Muscle layer of colon (tissue), 2 donors: ENCODE results near the gene CASK.

Experiments used
- H3K27ac ChIP-seq: one replicate; pipeline ENCODE4 v1.7.0; 2013; ENCODE audit warnings: low read depth, mild to moderate bottlenecking, low read length, moderate library complexity
- H3K27me3 ChIP-seq, 2 donors: one replicate each; pipeline ENCODE4 v1.7.0; 2013; ENCODE audit warnings: low read length in 2 of 2, mild to moderate bottlenecking in 2 of 2; ENCODE audit not compliant: insufficient read depth in 2 of 2, control insufficient read depth in 1 of 2
- H3K36me3 ChIP-seq: one replicate; pipeline ENCODE4 v1.7.0; 2013; ENCODE audit warnings: mild to moderate bottlenecking, low read length; ENCODE audit not compliant: insufficient read depth
- H3K4me1 ChIP-seq: one replicate; pipeline ENCODE4 v1.7.0; 2013; ENCODE audit warnings: mild to moderate bottlenecking, low read length; ENCODE audit not compliant: insufficient read depth
- H3K4me3 ChIP-seq, 2 donors: one replicate each; pipeline ENCODE4 v1.7.0; 2013; ENCODE audit warnings: low read length in 2 of 2, low read depth in 1 of 2, mild to moderate bottlenecking in 1 of 2, moderate library complexity in 1 of 2
- H3K9ac ChIP-seq: one replicate; pipeline ENCODE4 v1.7.0; 2013; ENCODE audit warnings: low read length
- H3K9me3 ChIP-seq: one replicate; pipeline ENCODE4 v1.7.0; 2013; ENCODE audit warnings: mild to moderate bottlenecking, low read length
- donor health status: abdominal sarcoma.
- donor health status: Adenocarcinoma of cecum.

CASK gene

DNA sequence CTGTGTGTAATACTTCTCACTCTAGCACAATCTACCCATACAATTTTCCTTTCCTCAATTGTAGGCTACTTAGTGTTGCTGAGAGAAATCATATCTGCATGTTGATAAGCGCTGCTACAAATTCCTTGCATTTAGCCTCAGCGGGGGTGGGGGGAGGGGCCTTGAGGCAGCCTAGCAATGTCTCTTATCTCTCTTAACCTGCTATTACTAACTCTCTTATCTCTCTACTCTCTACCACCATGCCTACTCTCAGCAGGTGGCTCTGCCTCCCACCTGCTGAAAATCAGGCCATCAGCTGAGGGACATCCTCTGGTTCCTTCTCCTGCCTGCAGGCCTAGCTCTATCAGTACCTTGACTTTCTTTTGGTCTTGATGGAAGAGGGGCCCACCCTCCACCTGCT is 100.5 kb downstream of the CASK start:
- H3K4me1 ChIP-seq, result peaks cover 4% of the 10 kb centered on the region
- H3K4me3 ChIP-seq, result no peak overlapping the region
- no peak overlapping the region for H3K9ac ChIP-seq
- H3K27me3 ChIP-seq, result peaks cover 0 to 6% of the 10 kb centered on the region in 2 donors
- H3K9me3 ChIP-seq, result no peaks in the 10 kb centered on the region
- H3K27ac ChIP-seq, result no peak overlapping the region
- no peaks in the 10 kb centered on the region for H3K36me3 ChIP-seq

DNA sequence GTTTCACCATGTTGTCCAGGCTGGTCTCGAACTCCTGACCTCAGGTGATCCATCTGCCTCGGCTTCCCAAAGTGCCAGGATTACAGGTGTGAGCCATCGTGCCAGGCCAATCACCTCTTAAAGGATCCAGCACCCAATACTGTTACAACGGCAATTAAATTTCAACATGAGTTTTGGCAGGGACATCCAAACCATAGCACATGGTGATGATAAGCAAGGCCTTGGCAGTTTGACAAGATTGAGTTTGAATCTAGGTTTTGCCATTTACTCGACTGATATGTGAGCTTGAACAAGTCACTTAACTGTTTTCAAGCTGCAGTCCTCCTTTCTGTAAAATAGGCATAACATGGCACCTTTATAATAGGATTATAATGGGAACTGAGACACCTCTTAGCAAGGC is 115.3 kb downstream of the CASK start:
- H3K4me3 ChIP-seq, result no peak overlapping the region
- H3K9ac ChIP-seq, result no peak overlapping the region
- no peaks in the 10 kb centered on the region for H3K9me3 ChIP-seq
- H3K27me3 ChIP-seq, result peaks cover 0 to 6% of the 10 kb centered on the region in 2 donors
- H3K36me3 ChIP-seq, result no peaks in the 10 kb centered on the region
- no peak overlapping the region for H3K27ac ChIP-seq
- H3K4me1 ChIP-seq, result no peaks in the 10 kb centered on the region

DNA sequence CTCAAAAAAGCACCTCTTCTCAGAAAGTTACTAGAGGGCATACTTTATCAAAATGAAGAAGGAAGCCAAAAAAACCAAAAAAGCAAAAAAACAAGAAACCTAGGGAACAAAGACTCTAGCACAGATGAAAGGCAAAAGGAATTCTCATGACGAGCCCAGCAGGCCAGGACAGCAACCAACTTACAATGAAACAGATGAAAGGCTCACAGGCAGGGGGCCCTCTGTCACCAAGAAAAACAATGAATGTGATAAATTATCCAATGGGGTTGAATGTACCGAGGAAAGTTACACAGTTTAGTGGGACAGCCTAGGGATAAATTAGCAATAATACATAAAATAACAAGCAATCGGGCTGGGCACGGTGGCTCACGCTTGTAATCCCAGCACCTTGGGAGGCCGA is 120.4 kb downstream of the CASK start:
- H3K36me3 ChIP-seq, result no peaks in the 10 kb centered on the region
- no peak overlapping the region for H3K4me3 ChIP-seq
- H3K27ac ChIP-seq, result no peak overlapping the region
- H3K9me3 ChIP-seq, result no peaks in the 10 kb centered on the region
- peaks cover 0 to 6% of the 10 kb centered on the region in 2 donors for H3K27me3 ChIP-seq
- no peak overlapping the region for H3K9ac ChIP-seq
- H3K4me1 ChIP-seq, result no peaks in the 10 kb centered on the region

DNA sequence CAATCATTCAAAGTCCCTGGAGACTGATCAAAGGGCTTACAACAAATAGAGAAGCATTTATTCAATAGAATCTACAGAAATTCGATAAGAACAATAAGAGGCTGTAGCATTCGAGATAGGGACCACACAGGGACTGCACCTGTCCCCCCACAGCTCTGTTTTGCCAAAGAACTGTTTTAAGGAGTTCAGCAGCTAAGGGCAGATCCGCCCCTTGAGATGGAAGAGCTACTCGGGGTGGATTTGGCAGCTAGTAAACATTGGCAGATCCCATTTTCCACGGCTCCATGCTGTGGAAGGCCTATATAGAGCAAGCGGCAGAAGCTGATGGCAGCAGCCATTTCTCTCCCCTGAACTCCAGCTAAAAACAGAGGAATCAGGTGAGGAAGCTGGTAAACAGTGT is 123.7 kb downstream of the CASK start:
- Histone ChIP-seq H3K9me3 (no peaks in the 10 kb centered on the region), H3K27me3 (no peaks in the 10 kb centered on the region), H3K36me3 (no peaks in the 10 kb centered on the region), H3K27ac (no peak overlapping the region), H3K4me3 (no peak overlapping the region), H3K9ac (no peak overlapping the region), H3K4me1 (no peaks in the 10 kb centered on the region)

DNA sequence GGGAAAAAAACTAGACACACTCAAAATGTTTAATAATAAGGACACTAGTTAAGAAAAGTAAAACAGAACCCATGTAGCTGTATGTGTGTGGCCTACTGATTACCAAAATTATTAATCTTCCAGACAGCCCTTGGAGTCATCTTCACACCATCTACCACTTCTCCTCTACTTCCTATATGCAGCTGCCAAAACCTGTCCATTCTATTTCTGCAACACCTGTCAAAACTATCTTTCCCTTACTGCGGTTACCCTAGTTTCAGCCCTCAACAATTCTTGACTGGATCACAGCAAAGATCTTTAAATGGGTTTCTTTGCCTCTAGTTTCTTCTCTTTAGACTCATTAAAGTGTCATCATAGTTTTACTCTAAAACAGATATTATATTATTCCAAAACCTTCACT is 126.8 kb downstream of the CASK start:
- no peak overlapping the region for H3K27ac ChIP-seq
- H3K9me3 ChIP-seq, result no peaks in the 10 kb centered on the region
- H3K9ac ChIP-seq, result no peak overlapping the region
- H3K4me3 ChIP-seq, result no peak overlapping the region
- no peaks in the 10 kb centered on the region for H3K36me3 ChIP-seq
- no peaks in the 10 kb centered on the region for H3K4me1 ChIP-seq
- H3K27me3 ChIP-seq, result no peaks in the 10 kb centered on the region

DNA sequence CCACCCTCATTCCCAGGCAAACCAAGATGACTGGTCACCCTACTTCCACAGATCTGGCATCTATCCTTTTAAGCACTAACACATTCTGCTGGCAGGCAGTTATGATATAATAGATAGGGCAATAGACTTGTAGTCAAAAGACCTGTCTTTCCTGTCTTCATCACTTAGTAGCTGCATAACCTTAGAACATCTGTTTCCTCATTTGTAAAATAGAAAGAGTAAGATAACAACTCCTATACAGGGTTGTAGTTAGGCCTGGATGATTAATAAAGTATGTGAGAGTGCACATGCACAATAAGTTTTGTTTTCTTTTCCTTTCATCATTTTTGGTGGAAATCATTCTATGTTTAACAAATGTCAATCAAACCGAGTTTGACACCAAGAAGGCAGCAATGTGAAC is 127.3 kb downstream of the CASK start:
- Histone ChIP-seq H3K9me3 (no peaks in the 10 kb centered on the region), H3K36me3 (no peaks in the 10 kb centered on the region), H3K9ac (no peak overlapping the region), H3K4me3 (no peak overlapping the region), H3K27ac (no peak overlapping the region), H3K27me3 (no peaks in the 10 kb centered on the region), H3K4me1 (no peaks in the 10 kb centered on the region)

DNA sequence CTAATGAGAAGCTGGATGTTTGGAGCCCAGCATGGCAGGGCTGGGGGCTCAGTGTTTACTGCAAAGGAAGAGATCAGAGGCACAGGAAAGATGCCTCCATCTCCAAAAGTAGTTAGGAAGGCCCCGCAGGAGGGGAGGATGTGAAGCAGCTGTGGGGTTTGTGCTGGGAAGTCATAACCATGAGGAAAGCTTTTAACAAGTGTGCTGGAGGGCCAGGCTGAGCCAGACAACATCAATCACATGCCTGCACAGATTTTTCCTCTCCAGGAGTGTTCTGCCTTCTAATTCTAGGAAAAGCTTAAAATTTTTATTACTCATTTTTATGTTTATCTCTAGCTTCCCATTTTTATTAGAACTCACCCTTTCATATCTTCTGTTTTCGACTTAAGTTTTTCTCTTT is 134.0 kb downstream of the CASK start:
- Histone ChIP-seq H3K9ac (no peak overlapping the region), H3K36me3 (no peaks in the 10 kb centered on the region), H3K4me1 (peaks cover 3% of the 10 kb centered on the region), H3K27ac (no peak overlapping the region), H3K9me3 (no peaks in the 10 kb centered on the region), H3K4me3 (no peak overlapping the region), H3K27me3 (no peaks in the 10 kb centered on the region)

DNA sequence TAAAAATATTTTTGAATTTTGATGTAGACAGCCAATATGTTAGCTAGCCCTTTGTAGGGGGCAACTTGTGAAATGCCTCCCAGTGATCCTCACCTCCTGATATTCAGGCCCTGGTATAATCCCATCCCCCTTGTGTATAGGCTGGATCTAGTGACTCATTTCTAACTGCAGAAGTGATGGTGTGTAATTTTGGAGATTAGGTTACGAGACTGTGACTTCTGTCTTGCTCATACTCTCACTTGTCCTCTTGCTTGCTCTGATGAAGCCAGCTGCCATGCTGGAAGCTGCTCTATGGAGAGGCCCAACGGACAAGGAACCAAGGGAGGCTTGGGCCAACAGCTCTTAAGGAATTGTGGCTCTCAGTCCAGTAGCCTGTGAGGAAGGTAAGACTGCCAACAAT is 137.7 kb downstream of the CASK start:
- Histone ChIP-seq H3K4me3 (no peak overlapping the region), H3K9me3 (no peaks in the 10 kb centered on the region), H3K9ac (no peak overlapping the region), H3K36me3 (no peaks in the 10 kb centered on the region), H3K27ac (no peak overlapping the region), H3K27me3 (no peaks in the 10 kb centered on the region), H3K4me1 (peaks cover 3% of the 10 kb centered on the region)

DNA sequence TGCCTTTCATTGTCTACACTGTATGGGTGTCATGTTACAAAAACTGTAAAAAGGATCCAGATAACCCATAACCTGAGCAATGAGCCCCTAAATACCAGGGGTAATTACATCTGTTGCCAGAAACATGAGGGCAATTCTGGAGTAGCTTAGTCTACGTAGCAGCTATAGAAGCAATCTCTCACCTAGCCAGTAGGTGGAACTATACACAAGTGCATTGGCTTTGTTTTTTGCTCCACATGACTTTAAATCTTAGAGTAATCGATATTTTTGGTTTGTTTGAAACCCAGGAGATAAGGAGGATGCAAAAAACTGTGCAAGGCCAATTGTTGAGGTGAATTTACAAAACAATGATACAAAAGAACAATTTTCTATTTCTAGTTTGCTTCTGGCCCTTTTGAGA is 141.9 kb downstream of the CASK start:
- H3K4me3 ChIP-seq, result no peak overlapping the region
- no peak overlapping the region for H3K27ac ChIP-seq
- no peaks in the 10 kb centered on the region for H3K36me3 ChIP-seq
- no peak overlapping the region for H3K9ac ChIP-seq
- H3K9me3 ChIP-seq, result no peaks in the 10 kb centered on the region
- peaks cover 11% of the 10 kb centered on the region for H3K4me1 ChIP-seq
- H3K27me3 ChIP-seq, result no peaks in the 10 kb centered on the region

DNA sequence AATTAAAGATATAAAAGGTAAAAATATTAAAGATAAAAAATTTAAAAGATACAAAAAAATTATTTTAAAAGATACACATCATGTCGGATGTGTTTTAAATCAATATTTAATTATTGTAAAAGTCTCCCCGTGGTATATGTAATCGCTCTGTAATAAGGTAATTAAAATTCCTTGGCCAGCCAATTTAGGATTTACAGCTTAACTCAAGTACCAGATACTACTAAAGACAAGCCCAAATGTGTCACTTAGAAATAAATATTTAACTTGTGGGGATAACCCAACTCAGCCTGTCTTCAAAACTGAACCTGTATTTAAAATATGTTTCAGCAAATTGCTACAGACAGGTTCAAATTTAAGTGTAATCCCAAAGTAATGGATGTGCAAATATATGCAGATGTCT is 143.4 kb downstream of the CASK start:
- no peaks in the 10 kb centered on the region for H3K27me3 ChIP-seq
- H3K36me3 ChIP-seq, result no peaks in the 10 kb centered on the region
- no peak overlapping the region for H3K4me3 ChIP-seq
- peaks cover 7% of the 10 kb centered on the region for H3K4me1 ChIP-seq
- H3K27ac ChIP-seq, result no peak overlapping the region
- H3K9me3 ChIP-seq, result no peaks in the 10 kb centered on the region
- no peak overlapping the region for H3K9ac ChIP-seq

DNA sequence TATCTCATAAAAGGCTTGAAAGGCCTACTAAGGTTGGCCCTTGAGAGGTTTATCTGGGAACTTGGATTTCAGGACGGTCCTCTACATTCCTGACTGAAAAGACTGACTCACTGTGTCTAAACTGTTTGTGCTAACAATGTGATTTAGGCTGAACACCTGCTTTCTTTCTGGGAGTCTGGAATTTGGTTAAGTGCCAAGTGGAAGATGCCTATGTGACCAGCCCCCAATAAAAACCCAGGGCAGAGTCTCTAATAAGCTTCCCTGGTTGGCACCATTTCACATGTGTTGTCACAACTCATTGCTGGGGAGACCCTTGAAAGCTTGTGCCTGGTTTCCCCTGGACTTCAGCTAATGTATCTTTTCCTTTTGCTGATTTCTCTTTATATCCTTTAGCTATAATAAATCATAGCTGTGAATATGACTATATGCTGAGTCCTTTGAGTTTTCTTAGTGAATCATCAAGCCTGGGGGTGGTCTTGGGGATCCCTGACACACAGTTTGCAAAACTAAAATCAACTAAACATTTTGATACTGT is 144.3 kb downstream of the CASK start:
- no peaks in the 10 kb centered on the region for H3K27me3 ChIP-seq
- peaks cover 7% of the 10 kb centered on the region for H3K4me1 ChIP-seq
- H3K36me3 ChIP-seq, result no peaks in the 10 kb centered on the region
- H3K9me3 ChIP-seq, result no peaks in the 10 kb centered on the region
- no peak overlapping the region for H3K9ac ChIP-seq
- H3K4me3 ChIP-seq, result no peak overlapping the region
- no peak overlapping the region for H3K27ac ChIP-seq

DNA sequence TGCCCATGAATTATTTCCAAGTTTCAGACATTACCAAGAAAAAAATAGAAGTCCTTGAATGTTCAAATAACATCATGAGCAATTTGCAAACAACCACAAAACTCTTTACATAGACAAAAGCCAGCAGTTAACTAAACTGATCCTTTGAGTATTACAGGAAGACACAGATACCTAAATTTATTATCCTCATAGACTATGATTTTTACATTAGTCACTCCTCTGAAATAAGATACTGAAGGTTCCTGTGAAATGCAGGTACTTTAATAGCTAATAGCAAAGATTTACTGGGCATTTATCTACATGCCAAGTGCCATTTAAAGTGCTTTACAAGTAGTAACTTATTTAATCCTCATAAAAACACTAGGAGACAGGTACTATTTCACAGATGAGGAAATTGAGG is 161.7 kb downstream of the CASK start:
- no peaks in the 10 kb centered on the region for H3K27me3 ChIP-seq
- H3K27ac ChIP-seq, result no peak overlapping the region
- no peaks in the 10 kb centered on the region for H3K36me3 ChIP-seq
- no peaks in the 10 kb centered on the region for H3K9me3 ChIP-seq
- H3K4me3 ChIP-seq, result no peak overlapping the region
- H3K4me1 ChIP-seq, result no peaks in the 10 kb centered on the region
- no peak overlapping the region for H3K9ac ChIP-seq
